ENCODE data around the gene PHC3.
"Not testable (repeated sequence)": the region's sequence is repeated elsewhere in the genome, so short reads cannot be mapped to it uniquely, and the experiment has no call there.

Gene PHC3

DNA sequence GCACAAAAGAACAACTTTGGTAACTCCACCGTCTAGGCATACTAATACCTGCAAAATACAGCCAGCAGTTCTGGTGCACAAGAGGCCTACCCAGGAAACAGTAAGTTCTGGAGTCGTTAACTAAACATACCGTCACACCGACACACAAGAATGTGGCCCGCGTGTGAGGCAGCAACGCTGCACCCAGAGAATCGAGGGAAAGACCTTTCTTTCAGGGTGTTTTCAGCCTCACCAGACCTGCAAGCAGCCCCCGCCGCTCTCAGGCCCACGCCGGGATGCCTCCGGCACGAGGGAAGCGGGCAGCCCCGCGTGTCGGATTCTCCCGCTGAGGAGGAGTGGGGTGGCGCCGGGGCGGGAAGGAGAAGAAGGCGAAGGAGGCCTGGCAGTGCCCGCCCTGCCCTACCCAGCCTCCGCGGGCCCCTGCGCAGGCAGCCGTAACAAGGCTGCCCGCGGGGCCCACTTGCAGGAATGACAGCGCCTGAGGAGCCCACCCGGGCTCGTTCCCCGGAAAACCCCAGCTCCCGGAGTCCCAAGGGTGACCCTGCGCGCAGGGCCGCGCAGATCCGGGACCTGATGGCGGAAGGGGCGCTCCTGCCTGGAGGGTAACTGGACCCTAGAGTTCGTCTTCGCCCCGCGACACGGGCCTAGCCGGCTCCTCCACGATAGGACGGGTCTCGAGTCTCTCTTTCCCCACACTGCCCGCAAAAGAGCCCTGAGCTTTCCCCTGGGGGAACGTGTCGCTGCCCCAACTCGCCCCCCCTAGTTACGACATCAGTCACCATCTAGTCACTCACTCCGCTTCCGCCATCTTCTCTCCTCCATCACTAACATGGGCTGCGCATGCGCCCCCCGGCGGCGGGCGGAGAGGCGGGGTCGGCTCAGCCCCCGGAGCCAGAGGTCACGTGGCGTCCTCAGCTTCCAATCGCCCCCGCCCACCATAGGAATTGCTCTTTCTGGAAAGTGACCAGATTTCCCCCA lies at the start of gene PHC3:
Gene PHC3, minus strand, starts transcription at position 826 of the 978 bp plus-strand sequence. Its CDS starts 18 bp downstream, at position 808.
- DNase-seq: peak; percentile 58

- DNase-seq: no peak
These were observed 46.7 kb upstream of the PHC3 start for GRCh38 chr3:170228093-170228766.

DNA sequence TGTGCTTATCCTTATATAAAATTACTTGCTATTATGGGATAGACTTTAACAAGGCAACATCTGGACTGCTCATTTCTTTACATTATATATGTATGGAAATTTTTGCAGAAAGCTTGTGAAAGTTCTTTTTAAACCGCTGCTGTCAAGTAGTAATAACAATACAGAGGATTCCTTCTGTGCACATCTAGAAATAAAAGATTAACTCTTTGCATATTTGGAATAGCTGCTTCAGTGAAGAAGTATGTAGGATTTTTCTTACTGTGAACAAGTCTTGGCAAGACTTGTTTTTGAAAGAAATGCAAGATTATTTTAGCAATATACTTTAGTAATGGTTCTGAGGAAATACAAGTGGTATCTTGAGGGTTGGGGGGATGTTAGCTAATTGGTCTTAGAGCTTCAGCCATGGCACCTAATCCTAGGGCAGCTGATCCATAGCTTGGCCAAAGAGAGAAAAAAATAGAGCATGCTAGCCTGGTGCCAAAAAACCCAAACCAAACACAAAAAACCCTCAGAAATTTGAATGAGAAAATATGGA lies 45.0 kb upstream of the PHC3 start:
- DNase-seq: no peak

DNA sequence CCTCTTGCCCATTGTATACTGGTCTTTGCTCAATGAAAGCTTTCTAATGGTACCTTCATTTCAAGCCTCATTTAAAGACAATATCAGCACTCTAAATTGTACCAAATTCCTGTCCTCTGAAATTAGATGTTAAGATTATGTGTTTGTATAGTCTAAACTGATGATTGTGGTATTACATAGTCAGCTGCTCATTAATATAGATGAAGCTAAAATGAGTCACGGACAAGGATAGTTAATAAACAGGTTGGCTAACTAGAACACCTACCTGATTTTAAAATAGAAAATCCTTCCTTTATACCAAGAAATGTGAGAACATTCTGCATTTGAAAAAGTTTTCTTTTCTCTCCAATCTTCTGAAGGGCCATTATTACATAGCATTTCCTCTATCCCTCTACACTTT lies 43.6 kb upstream of the PHC3 start:
- no peak for DNase-seq

DNA sequence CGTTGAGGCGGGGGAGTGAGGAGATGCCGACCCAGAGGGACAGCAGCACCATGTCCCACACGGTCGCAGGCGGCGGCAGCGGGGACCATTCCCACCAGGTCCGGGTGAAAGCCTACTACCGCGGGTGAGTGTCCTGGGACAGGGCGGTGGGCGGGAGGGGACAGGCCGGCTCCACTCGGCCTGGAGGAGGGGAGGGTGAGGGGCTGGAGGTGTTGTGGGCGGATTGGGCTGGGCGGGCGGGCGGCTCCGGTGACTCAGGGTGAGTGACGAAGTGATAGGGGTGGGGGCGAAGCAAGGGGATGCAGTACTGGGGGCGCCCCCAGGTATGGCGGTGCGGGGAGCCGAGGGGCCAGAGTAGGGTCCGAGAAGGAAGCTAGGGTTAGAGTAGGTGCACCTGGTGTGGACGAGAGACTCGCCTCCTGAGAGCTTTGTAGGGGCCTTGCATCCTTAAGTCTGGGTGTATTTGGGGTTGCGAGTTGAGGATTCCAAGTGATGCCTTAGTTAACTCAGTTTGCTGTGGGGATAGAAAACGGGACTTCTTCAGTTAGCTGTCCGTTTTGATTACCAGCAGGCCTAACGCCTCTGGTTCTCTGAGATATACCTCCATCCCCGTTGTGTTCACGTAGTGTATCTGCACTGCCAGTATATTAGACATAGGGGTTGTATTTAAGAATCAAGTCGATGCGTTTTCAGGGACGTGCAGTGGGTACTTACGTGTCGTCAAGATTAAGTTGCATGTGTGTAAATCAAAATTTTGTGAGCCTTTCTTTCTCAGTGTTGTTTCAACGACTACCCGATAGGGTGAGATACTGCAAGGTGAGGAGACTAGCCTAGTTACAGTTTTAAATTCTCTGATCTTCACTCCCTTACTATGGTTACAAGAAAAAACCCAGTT lies 41.4 kb upstream of the PHC3 start:
- DNase-seq: no peak

DNA sequence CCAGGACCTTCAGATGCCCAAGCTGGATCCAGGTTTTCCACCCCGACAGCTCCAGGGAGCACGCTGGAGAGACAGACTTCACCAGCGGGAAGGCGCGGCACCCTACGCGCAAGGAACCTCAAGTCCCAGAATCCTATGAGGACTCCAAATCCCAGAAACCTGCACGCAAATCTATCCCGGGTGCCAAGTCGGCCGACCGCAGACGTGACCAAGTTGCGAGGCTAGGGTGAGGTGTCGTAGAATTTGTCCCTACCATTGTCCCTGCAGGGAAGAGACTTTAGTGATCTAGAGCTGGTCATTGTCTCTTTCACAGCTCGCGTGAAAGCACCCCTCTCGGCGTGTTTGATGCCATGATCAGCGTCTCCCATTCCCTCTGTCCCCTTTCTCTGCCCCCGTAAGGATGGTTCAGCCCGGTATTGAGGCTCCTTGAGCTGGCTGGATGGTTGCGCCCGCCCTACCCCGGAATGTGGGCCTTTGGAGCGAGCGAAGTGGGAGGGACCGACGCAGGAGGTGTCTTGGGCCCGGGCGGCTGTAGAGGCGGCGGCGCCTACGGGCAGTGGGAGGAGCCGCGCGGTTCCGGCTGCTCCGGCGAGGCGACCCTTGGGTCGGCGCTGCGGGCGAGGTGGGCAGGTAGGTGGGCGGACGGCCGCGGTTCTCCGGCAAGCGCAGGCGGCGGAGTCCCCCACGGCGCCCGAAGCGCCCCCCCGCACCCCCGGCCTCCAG lies 40.6 kb upstream of the PHC3 start, which contains the start of gene PRKCI:
Gene PRKCI, plus strand, starts transcription at position 501 of the 723 bp plus-strand sequence. CDS start 246 bp downstream, outside the sequence.
- DNase-seq: peak; percentile 86

GRCh38 chr3:170220871-170221270 lies 39.3 kb upstream of the PHC3 start:
- DNase-seq: no peak

- no peak for DNase-seq
These were observed 38.3 kb upstream of the PHC3 start for GRCh38 chr3:170219850-170220249.

GRCh38 chr3:170211668-170212067 lies 30.1 kb upstream of the PHC3 start:
- no peak for DNase-seq

- DNase-seq: no peak
These were observed 26.2 kb upstream of the PHC3 start for GRCh38 chr3:170207717-170208116.

DNA sequence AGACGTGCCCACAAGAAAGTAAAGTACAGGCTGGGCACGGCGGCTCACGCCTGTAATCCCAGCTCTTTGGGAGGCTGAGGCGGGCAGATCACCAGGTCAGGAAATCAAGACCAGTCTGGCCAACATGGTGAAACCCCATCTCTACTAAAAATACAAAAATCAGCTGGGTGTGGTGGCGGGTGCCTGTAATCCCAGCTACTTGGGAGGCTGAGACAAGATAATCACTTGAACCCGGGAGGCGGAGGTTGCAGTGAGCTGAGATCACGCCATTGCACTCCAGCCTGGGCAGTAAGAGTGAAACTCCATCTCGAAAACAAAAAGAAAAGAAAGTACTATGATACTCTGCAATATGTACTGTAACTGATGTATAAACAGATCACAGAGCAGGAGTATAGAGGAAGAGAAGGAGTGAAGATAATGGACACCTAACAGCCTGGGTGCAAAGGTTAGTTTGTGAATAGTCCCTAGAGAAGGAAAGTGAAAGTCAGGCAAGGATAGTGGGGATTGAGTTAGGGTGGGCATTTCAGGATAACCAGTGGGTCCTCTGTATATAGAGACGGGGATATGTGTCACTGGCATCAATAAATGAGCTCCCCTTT lies 24.7 kb upstream of the PHC3 start:
- DNase-seq: not testable (repeated sequence)

DNA sequence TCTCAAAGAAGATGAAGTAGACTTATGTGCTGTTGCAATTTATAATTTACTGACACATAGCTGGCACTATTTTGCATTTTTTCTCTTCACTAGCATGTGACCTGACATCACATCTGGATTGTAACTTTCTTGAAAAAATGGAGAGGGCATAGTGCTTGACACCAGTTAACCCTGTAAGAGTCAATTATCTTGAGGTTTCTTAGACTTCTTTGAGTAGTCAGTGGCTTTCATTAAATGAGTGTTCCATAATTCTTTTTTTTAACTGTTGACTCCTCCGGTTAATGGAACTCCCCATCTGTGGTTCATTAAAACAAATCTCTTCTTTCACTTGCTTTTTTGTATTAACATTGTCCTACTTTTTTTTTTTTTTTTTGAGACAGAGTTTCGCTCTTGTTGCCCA lies 23.8 kb upstream of the PHC3 start:
- no peak for DNase-seq

DNA sequence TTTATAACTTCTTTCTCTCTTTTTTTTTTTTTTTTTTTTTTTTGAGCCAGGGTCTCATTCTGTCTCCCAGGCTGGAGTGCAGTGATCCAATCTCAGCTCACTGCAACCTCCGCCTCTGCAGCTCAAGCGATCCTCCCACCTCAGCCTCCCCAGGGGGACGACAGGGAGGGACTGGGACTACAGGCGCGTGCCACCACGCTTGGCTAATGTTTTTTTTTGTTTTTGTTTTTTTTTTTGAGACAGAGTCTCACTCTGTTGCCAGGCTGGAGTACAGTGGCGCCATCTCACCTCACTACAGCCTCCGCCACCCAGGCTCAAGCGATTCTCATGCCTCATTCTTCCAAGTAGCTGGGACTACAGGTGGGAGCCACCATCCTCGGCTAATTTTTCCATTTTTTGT lies 23.0 kb upstream of the PHC3 start:
- DNase-seq: no peak

DNA sequence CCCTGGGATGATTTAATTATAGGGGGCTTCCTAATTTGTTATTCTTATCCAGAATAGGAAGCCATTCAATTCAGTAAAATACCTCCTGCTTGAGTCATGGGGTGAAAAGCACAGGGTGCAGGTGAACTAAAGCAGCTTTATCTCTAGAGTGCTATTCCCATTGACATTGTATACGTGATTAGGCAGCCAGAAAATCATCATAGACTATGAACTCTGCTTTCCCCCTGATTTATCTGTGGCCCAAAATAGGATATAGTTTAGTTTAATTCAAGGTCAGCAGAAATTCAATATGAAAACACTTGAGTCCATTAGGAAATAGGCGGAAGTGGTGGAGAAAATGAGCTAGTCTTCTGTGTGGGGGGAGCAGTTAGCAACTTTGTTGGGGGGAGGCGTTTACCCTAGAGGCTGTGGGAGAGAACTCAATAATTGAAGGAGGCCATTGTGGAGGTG lies 22.5 kb upstream of the PHC3 start:
- no peak for DNase-seq

DNA sequence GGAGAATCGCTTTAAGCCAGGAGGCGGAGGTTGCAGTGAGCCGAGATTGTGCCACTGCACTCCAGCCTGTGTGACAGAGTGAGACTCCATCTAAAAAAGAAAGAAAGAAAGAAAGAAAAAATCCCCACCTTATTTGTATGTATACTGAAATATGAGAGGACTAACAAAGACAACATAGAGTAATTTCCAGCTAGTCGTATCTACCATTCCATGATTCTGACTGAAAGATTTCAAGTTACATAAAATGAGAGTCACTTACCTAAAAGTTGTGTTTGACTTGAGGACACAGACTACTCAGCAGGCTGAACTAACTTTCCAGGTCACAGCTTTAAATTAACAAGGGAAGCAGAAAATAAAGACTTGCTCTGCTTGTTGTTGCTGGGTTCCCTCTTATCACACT lies 21.9 kb upstream of the PHC3 start:
- no peak for DNase-seq

DNA sequence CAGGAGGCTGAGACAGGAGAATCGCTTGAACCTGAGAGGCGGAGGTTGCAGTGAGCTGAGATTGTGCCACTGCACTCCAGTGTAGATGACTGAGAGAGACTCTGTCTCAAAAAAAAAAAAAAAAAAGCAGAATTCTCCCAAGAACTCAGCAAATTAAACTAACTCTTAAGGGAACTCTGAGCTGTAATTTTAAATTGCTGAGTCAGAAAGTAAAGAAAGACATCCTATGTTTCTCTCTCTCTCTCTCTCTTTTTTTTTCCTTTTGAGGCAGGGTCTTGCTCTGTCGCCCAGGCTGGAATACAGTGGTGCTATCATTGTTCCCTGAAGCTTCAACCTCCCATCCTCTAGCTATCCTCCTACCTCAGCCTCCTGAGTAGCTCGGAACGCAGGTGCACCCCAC lies 20.0 kb upstream of the PHC3 start:
- DNase-seq: no peak

DNA sequence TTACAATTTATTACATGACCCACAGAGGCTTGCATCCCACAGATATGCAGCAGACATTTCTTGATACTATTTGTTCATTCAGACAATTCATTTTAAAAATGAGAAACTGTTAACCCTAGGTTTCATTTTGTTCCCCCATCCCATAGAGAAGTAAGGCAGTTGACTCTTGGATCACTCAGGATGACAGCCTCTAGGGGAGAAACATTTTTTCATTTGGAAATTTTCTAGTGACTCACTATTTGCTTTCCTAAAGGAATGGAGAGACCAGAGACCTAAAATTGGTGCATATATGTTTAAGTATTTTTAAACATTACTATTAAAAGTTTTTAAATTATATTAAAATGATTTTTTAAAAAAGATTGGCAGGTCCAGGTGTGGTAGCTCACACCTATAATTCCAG lies 19.5 kb upstream of the PHC3 start:
- DNase-seq: no peak

- DNase-seq: no peak
These were observed 15.3 kb upstream of the PHC3 start for GRCh38 chr3:170196833-170197232.

- DNase-seq: not testable (repeated sequence)
These were observed 14.2 kb upstream of the PHC3 start for GRCh38 chr3:170195759-170196158.

- no peak for DNase-seq
These were observed 8.1 kb upstream of the PHC3 start for GRCh38 chr3:170189398-170190256.
